GM19099 (cell line): Measurements from ENCODE around the gene RAB8B.

Experiments
- POLR2A ChIP-seq: IDR thresholded peaks from 3 replicates; pipeline ENCODE4 v1.6.1; 2011; ENCODE audit warnings: low read depth; ENCODE audit not compliant: insufficient read length; ENCODE audit errors: extremely low read depth

RAB8B gene

DNA sequence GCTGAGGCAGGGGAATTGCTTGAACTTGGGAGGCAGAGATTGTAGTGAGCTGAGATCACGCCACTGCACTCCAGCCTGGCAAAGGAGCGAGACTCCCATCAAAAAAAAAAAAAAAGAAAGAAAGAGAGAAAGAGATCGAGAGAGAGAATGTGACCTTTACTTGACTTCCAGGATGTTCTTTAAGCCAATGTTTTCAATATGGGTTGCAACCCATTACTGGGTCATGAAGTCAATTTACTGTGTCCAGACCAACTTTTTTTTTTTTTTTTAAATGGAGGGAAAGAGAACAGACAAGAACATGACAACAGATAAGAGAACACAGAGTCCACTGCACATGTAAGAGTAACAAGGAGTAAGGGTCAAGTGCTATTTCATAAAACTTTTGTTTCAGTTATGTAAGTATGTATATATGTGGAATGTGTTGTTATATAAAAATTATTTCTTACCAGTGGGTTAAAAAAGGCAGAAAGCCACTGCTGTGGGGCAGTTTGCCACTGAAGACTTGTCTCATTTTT is 29.8 kb downstream of the RAB8B start:
- no peak for TF ChIP-seq POLR2A

DNA sequence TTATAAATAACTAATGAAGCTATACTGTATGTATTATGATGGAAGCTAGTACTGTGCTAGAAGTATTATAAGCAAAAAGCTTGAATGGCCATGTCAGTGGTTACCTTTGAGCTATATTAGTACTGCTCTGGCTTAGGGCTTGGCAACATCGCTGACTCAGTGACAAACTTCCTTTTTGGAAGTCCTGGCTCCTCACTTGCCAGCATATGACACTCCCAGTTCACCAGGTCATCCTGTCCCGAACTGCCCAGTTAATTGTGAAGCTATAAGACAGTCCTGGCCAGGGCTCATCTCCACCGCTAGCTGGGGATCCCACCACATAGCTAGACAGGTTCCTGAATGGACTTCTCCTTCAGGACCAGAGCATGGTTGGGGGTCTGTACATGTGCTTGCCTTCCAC is 31.9 kb downstream of the RAB8B start:
- TF ChIP-seq POLR2A, result no peak

DNA sequence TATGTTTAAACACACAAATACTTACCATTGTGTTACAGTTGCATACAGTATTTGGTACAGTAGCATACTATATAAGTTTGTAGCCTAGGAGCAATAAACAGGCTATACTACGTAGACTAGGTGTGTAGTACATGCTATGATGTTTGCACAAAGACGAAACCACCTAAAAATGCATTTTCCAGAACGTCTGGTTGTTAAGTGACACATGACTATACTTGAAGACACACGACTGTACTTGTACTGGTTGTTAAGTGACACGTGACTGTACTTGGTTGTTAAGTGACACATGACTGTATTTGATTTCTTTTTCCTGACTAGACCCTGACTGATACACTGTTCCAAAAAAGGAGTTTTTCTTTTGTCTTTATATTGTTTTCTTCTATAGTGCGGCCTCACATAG is 34.1 kb downstream of the RAB8B start:
- TF ChIP-seq POLR2A, result no peak

- TF ChIP-seq POLR2A, result no peak
These were observed 36.0 kb downstream of the RAB8B start for GRCh38 chr15:63225381-63225780.

DNA sequence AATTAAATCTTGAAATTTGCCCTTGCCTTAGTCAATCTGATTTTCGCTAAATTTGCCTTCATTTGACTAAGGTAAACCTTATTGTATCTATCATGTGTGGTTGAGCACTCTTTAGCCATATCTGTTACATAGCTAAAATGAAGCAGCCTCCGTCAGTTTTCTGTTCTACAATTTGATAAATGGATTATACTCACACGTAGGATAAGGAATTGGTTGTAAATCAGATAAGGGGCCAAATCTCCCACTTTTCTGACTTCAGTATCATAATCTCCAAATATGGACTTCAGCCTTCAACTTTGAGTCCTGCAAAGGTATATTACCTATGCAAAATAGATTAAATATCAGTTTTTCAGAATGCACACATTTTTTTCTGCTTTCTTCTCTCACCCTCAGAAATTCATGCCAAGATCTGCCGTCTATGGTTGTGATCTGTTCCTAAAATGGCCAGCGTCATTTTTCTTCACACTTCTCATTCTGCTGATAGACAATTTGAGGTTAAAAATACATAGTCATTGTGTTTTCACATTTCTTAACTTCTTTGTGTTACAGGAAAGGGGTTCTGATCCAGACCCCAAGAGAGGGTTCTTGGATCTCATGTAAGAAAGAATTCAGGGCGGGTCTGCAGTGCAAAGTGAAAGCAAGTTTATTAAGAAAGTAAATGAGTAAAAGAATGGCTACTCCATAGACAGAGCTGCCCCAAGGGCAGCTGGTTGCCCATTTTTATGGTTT is 36.9 kb downstream of the RAB8B start:
- no peak for TF ChIP-seq POLR2A

- no peak for TF ChIP-seq POLR2A
These were observed 37.6 kb downstream of the RAB8B start for GRCh38 chr15:63226966-63227401.

DNA sequence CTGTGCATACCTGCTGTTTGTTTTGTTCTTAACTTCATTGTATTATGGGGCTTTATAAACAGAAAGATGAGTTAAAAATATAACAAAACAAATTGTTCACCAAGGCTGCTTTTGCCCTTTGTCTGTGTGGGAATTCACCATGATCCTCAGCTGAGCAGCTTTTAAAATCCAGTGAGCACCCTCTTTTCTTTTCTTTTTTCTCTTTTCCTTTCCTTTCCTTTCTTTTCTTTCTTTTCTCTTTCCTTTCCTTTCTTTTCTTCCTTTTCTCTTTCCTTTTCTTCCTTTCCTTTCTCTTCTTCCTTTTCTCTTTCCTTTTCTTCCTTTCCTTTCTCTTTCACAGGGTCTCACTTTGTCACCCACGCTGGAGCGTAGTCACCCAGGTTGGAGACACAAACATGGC is 38.3 kb downstream of the RAB8B start:
- TF ChIP-seq POLR2A, result no peak

DNA sequence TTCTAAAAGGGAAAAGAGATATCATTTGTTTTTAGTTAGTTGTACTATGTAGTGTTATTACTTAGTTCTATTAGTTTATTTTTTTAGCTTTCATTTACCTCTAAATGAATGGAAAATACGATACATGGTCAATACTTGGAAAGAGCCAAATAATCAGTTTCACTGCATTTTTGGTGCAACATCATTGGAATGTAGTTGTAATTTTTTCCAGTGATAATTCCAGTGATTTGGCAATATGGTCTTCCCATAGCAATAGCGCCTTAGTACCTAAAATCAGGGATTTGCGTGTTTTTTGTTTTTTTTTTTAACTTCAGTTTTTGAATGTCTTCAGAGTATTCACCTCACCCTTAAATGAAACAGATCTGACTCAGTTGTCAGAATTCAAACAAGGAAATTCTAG is 41.8 kb downstream of the RAB8B start:
- TF ChIP-seq POLR2A, result no peak

GRCh38 chr15:63231706-63232105 is 42.3 kb downstream of the RAB8B start:
- TF ChIP-seq POLR2A, result no peak

- TF ChIP-seq POLR2A, result no peak
These were observed 43.0 kb downstream of the RAB8B start for GRCh38 chr15:63232405-63232804.

DNA sequence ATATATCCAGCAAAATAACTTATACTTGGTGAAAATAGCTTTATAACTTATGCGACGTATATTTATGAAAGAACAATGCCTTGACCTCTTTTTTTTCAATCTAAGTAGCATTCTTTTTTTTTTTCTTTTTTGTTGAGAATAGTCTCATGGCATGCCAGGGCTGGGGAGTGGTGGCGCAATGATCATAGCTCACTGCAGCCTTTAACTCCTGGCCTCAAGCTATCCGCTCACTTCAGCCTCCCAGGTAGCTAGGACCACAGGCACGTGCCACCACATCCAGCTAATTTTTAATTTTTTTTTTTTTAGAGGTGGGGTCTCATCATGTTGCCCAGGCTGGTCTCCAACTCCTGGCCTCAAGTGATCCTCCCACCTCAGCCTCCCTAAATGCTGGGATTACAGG is 43.5 kb downstream of the RAB8B start:
- TF ChIP-seq POLR2A, result no peak

DNA sequence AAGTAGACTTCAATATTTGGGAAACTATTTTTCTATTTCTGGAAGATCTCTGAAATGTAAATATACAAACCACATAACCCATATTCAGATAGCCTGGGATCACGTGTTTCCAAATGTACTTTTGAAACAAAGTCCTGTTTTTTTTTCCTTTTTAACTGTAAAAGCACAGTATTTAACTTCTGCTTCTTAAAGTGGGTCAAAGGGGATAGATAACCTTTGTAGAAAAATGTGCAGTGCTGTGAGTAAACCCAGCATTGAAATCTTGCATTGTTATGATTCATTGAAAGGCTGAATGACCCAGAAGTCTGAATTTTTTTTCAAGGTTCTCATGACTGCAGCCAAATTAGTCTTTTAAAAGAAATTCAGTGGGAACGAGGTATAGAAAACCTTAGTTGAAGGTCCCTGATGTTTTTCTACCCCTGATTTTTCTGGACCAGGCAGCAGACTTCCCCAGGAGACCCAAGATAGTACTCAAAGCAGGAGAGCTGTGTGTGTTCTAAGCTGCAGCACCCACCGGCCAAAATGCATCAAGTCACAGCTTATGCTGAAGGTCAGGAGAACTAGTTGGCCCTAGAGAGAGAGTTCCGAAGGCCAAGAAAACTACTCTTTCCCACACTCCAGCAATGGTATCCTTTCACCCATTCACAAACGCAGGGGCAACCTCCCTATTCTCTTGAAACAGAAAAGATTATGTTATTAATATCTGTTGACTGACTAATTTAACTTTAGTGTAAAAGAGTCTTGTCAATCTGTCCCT is 44.4 kb downstream of the RAB8B start:
- TF ChIP-seq POLR2A, result no peak

GRCh38 chr15:63234451-63234870 is 45.1 kb downstream of the RAB8B start:
- no peak for TF ChIP-seq POLR2A

- no peak for TF ChIP-seq POLR2A
These were observed 46.9 kb downstream of the RAB8B start for GRCh38 chr15:63236272-63236671.

DNA sequence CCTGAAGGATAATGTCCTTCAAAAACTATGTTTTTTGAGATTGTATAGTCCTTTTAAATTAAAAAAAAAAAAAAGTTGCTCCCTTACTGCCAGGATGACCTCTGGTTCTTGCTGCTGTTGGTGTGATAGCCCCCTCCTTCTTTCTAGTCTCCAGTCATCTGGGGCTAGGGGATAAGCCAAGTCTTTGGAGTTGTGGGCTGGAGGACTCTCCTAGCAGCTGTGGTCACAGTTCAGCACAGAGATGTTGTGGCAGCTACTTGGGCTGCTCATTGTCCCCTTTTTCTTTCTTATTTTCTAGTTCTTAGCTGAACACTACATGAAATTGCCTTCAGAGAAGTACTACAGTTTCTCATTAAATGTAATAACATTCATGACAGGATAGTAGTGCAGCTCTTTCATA is 48.8 kb downstream of the RAB8B start:
- TF ChIP-seq POLR2A, result no peak

DNA sequence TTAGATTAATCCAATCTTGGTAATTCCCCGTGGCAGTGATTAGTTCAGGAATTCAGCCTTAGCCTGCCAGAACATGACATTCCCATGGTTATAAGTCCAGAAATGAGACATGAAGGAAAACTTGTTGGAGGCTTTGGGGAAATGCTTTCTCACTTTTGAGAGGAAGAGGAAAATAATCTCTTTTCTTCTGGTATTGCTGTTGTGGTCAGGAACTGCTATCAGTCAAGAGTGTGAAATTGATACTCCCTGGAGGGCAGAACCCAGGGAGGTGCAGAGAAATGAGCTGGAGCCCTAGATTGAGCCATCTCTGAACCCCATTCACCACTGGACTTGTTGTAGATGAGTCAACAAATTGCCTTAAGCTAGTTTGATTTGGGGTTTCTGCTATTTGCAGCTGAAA is 49.4 kb downstream of the RAB8B start:
- no peak for TF ChIP-seq POLR2A
